Body of pancreas (tissue), 4 donors: ENCODE data around the gene POU4F3. TPM values are rescaled to one million over a fixed set of nuclear protein-coding genes. Genes with fewer than 3 reads are reported as not detected.
A peak's percentile ranks its signal among the peaks of the same experiment; 100 is the strongest.

Experiments
- ATAC-seq: fragments of 150-250 bp; one replicate; pipeline ENCODE4 v1.9.1; 2016
- DNase-seq, 4 donors: peaks; one replicate each; pipeline ENCODE4 v3.0.0-alpha.2; 2019
- H3K27ac ChIP-seq, 4 donors: fragments of 200-600 bp; sonication (generic); 1 replicate in 3 of 4; 2 replicates in 1 of 4; pipeline versions ENCODE4 v1.5.1 to v1.6.1; 2016 to 2019; ENCODE audit warnings: mild to moderate bottlenecking in 1 of 4, mixed read lengths in 1 of 4, moderate library complexity in 1 of 4
- H3K27me3 ChIP-seq, 2 donors: fragments of 200-600 bp; sonication (generic); one replicate each; pipeline ENCODE4 v1.6.0; 2016; ENCODE audit warnings: mild to moderate bottlenecking in 1 of 2
- H3K36me3 ChIP-seq, 2 donors: fragments of 200-600 bp; sonication (generic); replicated peaks in 1 of 2; 2 replicates each; pipeline ENCODE4 v1.5.1; 2016; ENCODE audit warnings: low read depth in 2 of 2; ENCODE audit not compliant: insufficient read depth in 1 of 2
- H3K4me1 ChIP-seq: fragments of 200-600 bp; sonication (generic); one replicate; pipeline ENCODE4 v1.6.0; 2016
- H3K4me3 ChIP-seq, 2 donors: fragments of 200-600 bp; sonication (generic); 1 replicate in 1 of 2; 2 replicates in 1 of 2; pipeline ENCODE4 v1.5.1; 2016 to 2019
- H3K9me3 ChIP-seq, 3 donors: fragments of 200-600 bp; sonication (generic); 1 replicate in 2 of 3; 2 replicates in 1 of 3; pipeline ENCODE4 v1.5.1; 2016
- POLR2A ChIP-seq, 3 donors: fragments of 450-650 bp; IDR thresholded peaks; one replicate each; pipeline ENCODE4 v1.6.1; 2016; ENCODE audit warnings: antibody characterized with exemption in 3 of 3, mild to moderate bottlenecking in 2 of 3
- WGBS, 2 donors: methylation state at CpG; one replicate each; pipeline ENCODE4 v1.1.5; 2017; 5-methylcytosine and 5-hydroxymethylcytosine counted together
- intact Hi-C: fragments of 100-400 bp; cut with DNase I; formaldehyde crosslinking; loops from one replicate; pipeline ENCODE4 v1.15.1; 2023
- total RNA-seq, 2 donors: library from RNA; depleted of rRNA; stranded (reverse); fragments of >200 nt; gene quantifications; one replicate each; pipeline ENCODE4 v1.1.0, GENCODE V29; 2016
- TF ChIP-seq, protein P1 (sequence below), 7 experiments: fragments of 450-650 bp in 4 of 7; fragments of 200-600 bp in 3 of 7; sonication (generic) in 3 of 7; IDR thresholded peaks; one replicate each; pipeline ENCODE4 v1.5.1; 2016 to 2019; ENCODE audit warnings: antibody characterized with exemption in 7 of 7

POU4F3 gene
- total RNA-seq, 2 donors from 2014 or later: 0.52 TPM; not detected in 1

DNA sequence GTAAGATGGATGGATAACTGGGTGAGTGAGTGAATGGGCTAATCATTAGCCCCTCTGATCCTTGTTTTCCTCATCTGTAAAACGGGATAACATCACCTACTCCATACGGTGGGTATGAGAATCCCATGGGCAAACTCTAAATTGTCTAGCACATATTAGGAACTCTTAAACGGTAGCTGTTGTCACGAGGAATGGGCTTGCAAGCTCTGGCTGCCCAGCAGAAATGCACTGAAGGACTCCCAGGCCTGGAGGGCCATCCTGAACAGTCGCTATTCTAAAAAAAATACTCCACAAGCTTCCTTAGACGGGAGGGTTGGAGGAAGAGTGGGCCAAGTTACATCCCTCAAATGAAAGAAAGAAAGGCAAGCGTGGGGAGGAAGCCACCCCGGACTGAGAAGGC is 711 bp upstream of the POU4F3 start:
- peaks cover 7% of the 10 kb centered on the region for H3K4me1 ChIP-seq
- H3K27ac ChIP-seq: no peak overlapping the region
- no peak for ATAC-seq
- H3K36me3 ChIP-seq: no peaks in the 10 kb centered on the region
- H3K4me3 ChIP-seq: no peak overlapping the region
- peaks cover 0 to 31% of the 10 kb centered on the region in 2 donors for H3K27me3 ChIP-seq
- H3K9me3 ChIP-seq: no peaks in the 10 kb centered on the region
- TF ChIP-seq POLR2A (IDR thresholded peaks at IDR 0.05): no peak
- TF ChIP-seq, protein P1, sequence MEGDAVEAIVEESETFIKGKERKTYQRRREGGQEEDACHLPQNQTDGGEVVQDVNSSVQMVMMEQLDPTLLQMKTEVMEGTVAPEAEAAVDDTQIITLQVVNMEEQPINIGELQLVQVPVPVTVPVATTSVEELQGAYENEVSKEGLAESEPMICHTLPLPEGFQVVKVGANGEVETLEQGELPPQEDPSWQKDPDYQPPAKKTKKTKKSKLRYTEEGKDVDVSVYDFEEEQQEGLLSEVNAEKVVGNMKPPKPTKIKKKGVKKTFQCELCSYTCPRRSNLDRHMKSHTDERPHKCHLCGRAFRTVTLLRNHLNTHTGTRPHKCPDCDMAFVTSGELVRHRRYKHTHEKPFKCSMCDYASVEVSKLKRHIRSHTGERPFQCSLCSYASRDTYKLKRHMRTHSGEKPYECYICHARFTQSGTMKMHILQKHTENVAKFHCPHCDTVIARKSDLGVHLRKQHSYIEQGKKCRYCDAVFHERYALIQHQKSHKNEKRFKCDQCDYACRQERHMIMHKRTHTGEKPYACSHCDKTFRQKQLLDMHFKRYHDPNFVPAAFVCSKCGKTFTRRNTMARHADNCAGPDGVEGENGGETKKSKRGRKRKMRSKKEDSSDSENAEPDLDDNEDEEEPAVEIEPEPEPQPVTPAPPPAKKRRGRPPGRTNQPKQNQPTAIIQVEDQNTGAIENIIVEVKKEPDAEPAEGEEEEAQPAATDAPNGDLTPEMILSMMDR (IDR thresholded peaks at IDR 0.05): no peak
- DNase-seq: no peak
- 1 to 2% methylated on average over 8 of the region's 8 CpGs for WGBS, 2 donors
- intact Hi-C loops: no loop called here

DNA sequence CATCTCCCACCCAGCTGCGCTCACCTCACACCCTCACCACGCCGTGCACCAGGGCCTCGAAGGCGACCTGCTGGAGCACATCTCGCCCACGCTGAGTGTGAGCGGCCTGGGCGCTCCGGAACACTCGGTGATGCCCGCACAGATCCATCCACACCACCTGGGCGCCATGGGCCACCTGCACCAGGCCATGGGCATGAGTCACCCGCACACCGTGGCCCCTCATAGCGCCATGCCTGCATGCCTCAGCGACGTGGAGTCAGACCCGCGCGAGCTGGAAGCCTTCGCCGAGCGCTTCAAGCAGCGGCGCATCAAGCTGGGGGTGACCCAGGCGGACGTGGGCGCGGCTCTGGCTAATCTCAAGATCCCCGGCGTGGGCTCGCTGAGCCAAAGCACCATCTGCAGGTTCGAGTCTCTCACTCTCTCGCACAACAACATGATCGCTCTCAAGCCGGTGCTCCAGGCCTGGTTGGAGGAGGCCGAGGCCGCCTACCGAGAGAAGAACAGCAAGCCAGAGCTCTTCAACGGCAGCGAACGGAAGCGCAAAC is 1.1 kb downstream of the POU4F3 start:
- Histone ChIP-seq H3K27ac (no peak overlapping the region), H3K27me3 (peaks cover 0 to 48% of the 10 kb centered on the region in 2 donors), H3K4me3 (no peak overlapping the region), H3K4me1 (peaks cover 13% of the 10 kb centered on the region), H3K9me3 (no peaks in the 10 kb centered on the region), H3K36me3 (no peaks in the 10 kb centered on the region)
- no peak for ATAC-seq
- TF ChIP-seq, protein P1 (IDR thresholded peaks at IDR 0.05): no peak
- no peak for TF ChIP-seq POLR2A (IDR thresholded peaks at IDR 0.05)
- no peak for DNase-seq
- WGBS, 2 donors: 7 to 13% methylated on average over 8 to 44 of the region's 44 CpGs
- intact Hi-C loops: no loop called here

DNA sequence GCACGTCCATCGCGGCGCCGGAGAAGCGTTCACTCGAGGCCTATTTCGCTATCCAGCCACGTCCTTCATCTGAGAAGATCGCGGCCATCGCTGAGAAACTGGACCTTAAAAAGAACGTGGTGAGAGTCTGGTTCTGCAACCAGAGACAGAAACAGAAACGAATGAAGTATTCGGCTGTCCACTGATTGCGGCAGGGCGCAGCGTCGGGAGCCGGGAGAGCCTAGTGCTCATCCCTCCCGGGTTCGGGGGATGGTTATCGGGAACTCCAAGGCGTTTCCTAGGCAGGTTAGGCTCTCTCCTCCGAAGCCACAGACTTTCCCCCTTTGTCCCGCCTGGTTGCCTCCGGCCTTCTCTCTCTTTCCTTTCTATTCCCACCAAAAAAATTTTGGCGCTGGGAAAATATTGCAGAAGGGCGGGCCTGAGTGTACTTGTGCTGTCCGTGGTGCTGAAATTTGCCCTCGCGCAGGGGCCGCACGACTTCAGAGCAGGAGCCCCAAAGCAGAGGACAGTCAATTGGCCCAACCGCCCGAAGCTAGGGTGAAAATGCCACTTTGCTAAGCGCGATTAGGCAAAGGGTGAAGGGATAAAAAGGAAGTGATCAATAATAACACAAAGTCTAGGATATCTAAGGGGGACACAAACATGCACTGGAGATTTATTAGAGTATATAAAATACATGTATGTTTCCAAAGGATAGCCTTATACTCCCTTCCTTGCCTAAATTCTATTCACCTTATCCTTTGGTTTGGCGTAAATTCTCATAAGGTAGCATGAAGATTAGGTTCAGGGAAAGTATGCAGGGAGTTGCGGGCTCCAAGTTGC is 1.8 kb downstream of the POU4F3 start:
- no peak overlapping the region for H3K4me3 ChIP-seq
- 3 to 6% methylated on average over 38 to 40 of the region's 40 CpGs for WGBS, 2 donors
- peaks cover 13% of the 10 kb centered on the region for H3K4me1 ChIP-seq

DNA sequence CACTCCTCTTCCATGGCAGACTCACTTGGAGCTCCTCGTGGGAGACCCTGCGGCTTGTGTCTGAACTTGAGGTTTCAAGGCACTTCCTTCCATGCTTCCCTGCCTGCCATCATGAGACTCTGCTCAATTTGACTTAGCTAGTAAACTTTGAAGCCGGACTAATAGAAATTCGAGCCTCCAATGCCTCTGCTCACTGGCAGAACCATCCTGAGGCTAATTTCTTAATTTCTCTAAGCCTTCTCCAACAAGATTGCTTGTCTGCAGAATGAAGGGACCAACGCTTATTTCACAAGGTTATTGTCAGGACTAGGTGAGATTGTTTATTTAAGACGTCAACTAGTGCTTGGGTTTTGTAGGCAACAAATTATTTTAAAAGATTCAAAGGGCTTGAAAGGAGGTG is 3.2 kb downstream of the POU4F3 start:
- intact Hi-C loops: no loop called here
- H3K36me3 ChIP-seq: no peaks in the 10 kb centered on the region
- WGBS, 2 donors: 4 to 5% methylated on average over 6 of the region's 6 CpGs
- TF ChIP-seq, protein P1 (IDR thresholded peaks at IDR 0.05): no peak
- no peak for TF ChIP-seq POLR2A (IDR thresholded peaks at IDR 0.05)
- no peak overlapping the region for H3K4me3 ChIP-seq
- no peak for ATAC-seq
- H3K9me3 ChIP-seq: no peaks in the 10 kb centered on the region
- H3K27ac ChIP-seq: no peak overlapping the region
- peaks cover 13% of the 10 kb centered on the region for H3K4me1 ChIP-seq
- no peak for DNase-seq
- H3K27me3 ChIP-seq: peaks cover 0 to 49% of the 10 kb centered on the region in 2 donors

More for the DNA sequence above, 1.8 kb downstream of the POU4F3 start:
- H3K9me3 ChIP-seq: no peaks in the 10 kb centered on the region
- DNase-seq (peak; percentile 56 to 74 (median 62)), ATAC-seq (peak; percentile 47)
- intact Hi-C loops: no loop called here
- no peak overlapping the region for H3K27ac ChIP-seq
- H3K27me3 ChIP-seq: peaks cover 0 to 52% of the 10 kb centered on the region in 2 donors
- no peaks in the 10 kb centered on the region for H3K36me3 ChIP-seq
- TF ChIP-seq, protein P1 (IDR thresholded peaks at IDR 0.05): no peak
- no peak for TF ChIP-seq POLR2A (IDR thresholded peaks at IDR 0.05)
